HEK293 (cell line): Measurements from ENCODE around the gene RCL1.

Source experiments
- CTCF ChIP-seq: fragments of 450-650 bp; formaldehyde crosslinking; IDR thresholded peaks from 2 replicates; pipeline ENCODE4 v1.5.1; 2016; ENCODE audit warnings: missing biosample characterization, missing genetic modification characterization
- TCF7L2 ChIP-seq: IDR thresholded peaks from 2 replicates; pipeline ENCODE4 v1.6.1; 2011; ENCODE audit warnings: low read depth, mild to moderate bottlenecking, inconsistent platforms, low read length, moderate library complexity, borderline replicate concordance
- YY1 ChIP-seq: fragments of 450-650 bp; formaldehyde crosslinking; IDR thresholded peaks from 2 replicates; pipeline ENCODE4 v1.5.1; 2018; ENCODE audit warnings: missing biosample characterization, missing genetic modification characterization
- ZBTB21 ChIP-seq: fragments of 450-650 bp; formaldehyde crosslinking; IDR thresholded peaks from 2 replicates; pipeline ENCODE4 v1.5.1; 2017; ENCODE audit warnings: missing biosample characterization, missing genetic modification characterization
- ZBTB6 ChIP-seq: fragments of 450-650 bp; formaldehyde crosslinking; IDR thresholded peaks from 2 replicates; pipeline ENCODE4 v1.5.1; 2017; ENCODE audit warnings: missing biosample characterization, missing genetic modification characterization
- ZNF274 ChIP-seq, 2 experiments: fragments of 200-500 bp in 1 of 2; fragments of 450-650 bp in 1 of 2; sonication (Bioruptor generic) in 1 of 2; formaldehyde crosslinking in 1 of 2; IDR thresholded peaks; 2 replicates each; pipeline versions ENCODE4 v1.5.1 to v1.6.1; 2014 to 2016; ENCODE audit warnings: borderline replicate concordance in 1 of 2, inconsistent platforms in 1 of 2, low read length in 1 of 2, missing biosample characterization in 1 of 2, missing genetic modification characterization in 1 of 2
- ZNF530 ChIP-seq: fragments of 450-650 bp; formaldehyde crosslinking; IDR thresholded peaks from 2 replicates; pipeline ENCODE4 v1.5.1; 2016; ENCODE audit warnings: low read depth, missing biosample characterization, missing genetic modification characterization
- ZNF664 ChIP-seq: fragments of 450-650 bp; formaldehyde crosslinking; IDR thresholded peaks from 2 replicates; pipeline ENCODE4 v1.5.1; 2016; ENCODE audit warnings: missing biosample characterization, missing genetic modification characterization

GRCh38 chr9:4861736-4862451 is 69.2 kb downstream of the RCL1 start:
- no peak for TF ChIP-seq CTCF (tag by site-specific recombination)
- no peak for TF ChIP-seq ZNF530 (tag by site-specific recombination)
- TF ChIP-seq ZBTB6 (tag by site-specific recombination), result no peak
- TF ChIP-seq ZNF274 (IDR thresholded peaks at IDR 0.05; ENCODE audit: low read length), result no peak
- no peak for TF ChIP-seq ZNF274 (tag by site-specific recombination; IDR thresholded peaks at IDR 0.05; ENCODE audit: borderline replicate concordance)
- no peak for TF ChIP-seq TCF7L2
- TF ChIP-seq ZNF664 (tag by site-specific recombination), result no peak
- TF ChIP-seq YY1, result no peak
- TF ChIP-seq ZBTB21 (tag by site-specific recombination), result no peak
